GM12892 (cell line): Measurements from ENCODE around the gene EFEMP2.

Experiments
- POLR2A ChIP-seq: IDR thresholded peaks from 2 replicates; pipeline ENCODE4 v1.6.1; 2011; ENCODE audit warnings: low read depth, low read length, control low read depth
- POLR2AphosphoS5 ChIP-seq: IDR thresholded peaks from 2 replicates; pipeline ENCODE4 v1.6.1; 2011; ENCODE audit warnings: low read depth, low read length, control low read depth
- TAF1 ChIP-seq: IDR thresholded peaks from 2 replicates; pipeline ENCODE4 v1.6.1; 2011; ENCODE audit warnings: low read depth, mild to moderate bottlenecking, control low read depth, low read length, borderline replicate concordance

DNA sequence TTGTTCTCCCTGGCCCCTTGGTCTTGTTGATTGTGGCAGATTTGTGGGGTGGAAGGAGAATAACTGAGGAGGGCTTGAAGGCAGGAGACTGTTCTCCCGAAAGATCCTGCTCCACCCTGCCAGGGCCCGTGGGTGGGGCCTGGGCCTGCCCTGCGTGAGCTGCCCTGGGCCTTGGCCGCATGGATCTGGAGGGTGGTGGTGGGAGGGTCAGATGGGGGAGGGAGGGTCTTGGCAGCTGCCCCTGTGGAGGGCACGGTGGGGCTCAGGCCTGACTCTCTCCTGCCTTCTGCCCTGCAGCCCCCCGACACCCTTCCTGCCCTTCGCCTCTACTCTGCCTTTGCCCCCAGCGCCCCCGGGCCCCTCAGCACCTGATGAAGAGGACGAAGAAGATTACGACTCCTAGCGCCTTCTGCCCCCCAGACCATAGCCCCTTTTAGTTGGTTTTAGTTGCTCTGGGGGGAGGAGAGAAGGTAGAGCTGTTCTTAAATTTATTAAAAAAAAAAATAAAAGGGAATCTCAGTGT, 48.5 kb upstream of the EFEMP2 start:
- TF ChIP-seq POLR2AphosphoS5, result no peak
- no peak for TF ChIP-seq POLR2A
- no peak for TF ChIP-seq TAF1
